ENCODE measurements around the gene NQO1.

The NQO1 gene

DNA sequence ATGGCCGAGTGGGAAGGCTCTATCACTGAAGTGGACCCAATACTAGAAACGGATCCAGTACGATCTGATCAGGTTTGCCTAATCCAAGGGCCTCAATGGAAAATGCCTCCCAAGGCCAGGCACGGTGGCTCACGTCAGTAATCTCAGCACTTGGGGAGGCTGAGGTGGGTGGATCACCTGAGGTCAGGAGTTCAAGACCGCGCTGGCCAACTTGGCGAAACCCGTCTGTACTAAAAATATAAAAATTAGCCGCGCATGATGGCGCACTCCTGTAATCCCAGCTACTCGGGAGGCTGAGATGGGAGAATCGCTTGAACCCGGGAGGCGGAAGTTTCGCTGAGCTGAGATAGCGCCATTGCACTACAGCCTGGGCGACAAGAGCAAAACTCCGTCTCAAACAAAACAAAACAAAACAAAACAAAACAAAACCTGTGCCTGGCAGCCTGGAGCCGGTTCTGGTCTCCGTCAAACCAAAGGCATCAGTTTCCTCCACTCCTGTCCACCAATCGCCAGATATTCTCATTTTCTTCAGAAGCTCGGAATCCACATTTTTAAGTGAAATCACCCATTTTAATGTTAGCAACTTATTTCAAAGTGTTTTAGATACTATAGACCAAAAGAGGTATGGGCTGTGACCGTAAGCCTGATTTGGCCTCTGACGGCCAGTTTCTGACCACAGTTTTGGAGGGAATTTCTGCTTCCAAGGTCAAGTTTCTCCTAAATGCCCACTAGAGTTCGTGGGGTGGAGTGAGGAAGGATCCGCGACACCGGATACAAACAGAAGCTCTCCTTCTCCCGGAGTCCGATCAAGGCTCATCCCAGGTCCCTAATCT, 664 bp downstream of the NQO1 start:
- Mint-ChIP-seq H3K9me3 (no peaks in the 10 kb centered on the region), H3K27me3 (no peaks in the 10 kb centered on the region), H3K36me3 (no peaks in the 10 kb centered on the region), H3K27ac (peak overlapping the region; percentile 78), H3K4me1 (peaks cover 11% of the 10 kb centered on the region), H3K4me3 (peak overlapping the region; percentile 91)
- DNase-seq (ENCODE audit: low spot score in 2 of 2) = no peak
- no peak for ATAC-seq (ENCODE audit: low read depth)

GRCh38 chr16:69724981-69725479, 1.3 kb downstream of the NQO1 start:
- Mint-ChIP-seq H3K4me1 (peaks cover 11% of the 10 kb centered on the region), H3K9me3 (no peaks in the 10 kb centered on the region), H3K27ac (no peak overlapping the region), H3K36me3 (no peaks in the 10 kb centered on the region), H3K27me3 (no peaks in the 10 kb centered on the region), H3K4me3 (peak overlapping the region; percentile 91)
- DNase-seq (ENCODE audit: low spot score in 2 of 2) (no peak), ATAC-seq (ENCODE audit: low read depth) (no peak)

DNA sequence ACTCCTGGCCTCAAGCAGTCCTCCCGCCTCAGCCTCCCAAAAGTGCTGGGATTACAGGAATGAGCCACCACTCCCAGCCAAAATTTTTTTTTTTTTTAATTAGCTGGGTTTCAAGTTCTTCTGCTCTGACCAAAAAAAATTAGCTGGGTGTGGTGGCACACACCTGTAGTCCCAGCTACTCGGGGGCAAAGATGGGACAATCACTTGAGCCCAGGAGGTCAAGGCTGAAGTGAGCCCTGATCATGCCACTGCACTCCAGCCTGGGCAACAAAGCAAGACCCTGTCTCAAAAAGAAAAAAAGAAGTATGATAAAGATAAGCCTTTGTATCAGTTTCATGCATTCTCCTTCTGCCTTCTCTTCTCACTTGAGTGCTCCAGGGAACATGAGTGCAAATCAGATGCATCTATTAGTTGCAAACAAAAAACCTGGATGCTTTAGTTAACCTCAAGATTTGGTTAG, 1.9 kb downstream of the NQO1 start:
- H3K4me1 Mint-ChIP-seq = peaks cover 11% of the 10 kb centered on the region
- H3K27me3 Mint-ChIP-seq = no peaks in the 10 kb centered on the region
- no peak overlapping the region for H3K27ac Mint-ChIP-seq
- no peaks in the 10 kb centered on the region for H3K36me3 Mint-ChIP-seq
- no peak overlapping the region for H3K4me3 Mint-ChIP-seq
- no peaks in the 10 kb centered on the region for H3K9me3 Mint-ChIP-seq
- ATAC-seq (ENCODE audit: low read depth) (no peak), DNase-seq (ENCODE audit: low spot score in 2 of 2) (no peak)

GRCh38 chr16:69721441-69721957, 4.9 kb downstream of the NQO1 start:
- peaks cover 4% of the 10 kb centered on the region for H3K4me1 Mint-ChIP-seq
- ATAC-seq (ENCODE audit: low read depth) (no peak), DNase-seq (ENCODE audit: low spot score in 2 of 2) (no peak)
- H3K27ac Mint-ChIP-seq = no peak overlapping the region
- no peak overlapping the region for H3K4me3 Mint-ChIP-seq
- no peaks in the 10 kb centered on the region for H3K27me3 Mint-ChIP-seq
- no peaks in the 10 kb centered on the region for H3K36me3 Mint-ChIP-seq
- H3K9me3 Mint-ChIP-seq = no peaks in the 10 kb centered on the region

- Mint-ChIP-seq H3K4me1 (peaks cover 3% of the 10 kb centered on the region), H3K4me3 (no peak overlapping the region), H3K36me3 (no peaks in the 10 kb centered on the region), H3K27ac (no peak overlapping the region), H3K27me3 (no peaks in the 10 kb centered on the region), H3K9me3 (no peaks in the 10 kb centered on the region)
- no peak for DNase-seq (ENCODE audit: low spot score in 2 of 2)
- ATAC-seq (ENCODE audit: low read depth) = no peak
Observed at GRCh38 chr16:69720822-69721430, 5.4 kb downstream of the NQO1 start.

DNA sequence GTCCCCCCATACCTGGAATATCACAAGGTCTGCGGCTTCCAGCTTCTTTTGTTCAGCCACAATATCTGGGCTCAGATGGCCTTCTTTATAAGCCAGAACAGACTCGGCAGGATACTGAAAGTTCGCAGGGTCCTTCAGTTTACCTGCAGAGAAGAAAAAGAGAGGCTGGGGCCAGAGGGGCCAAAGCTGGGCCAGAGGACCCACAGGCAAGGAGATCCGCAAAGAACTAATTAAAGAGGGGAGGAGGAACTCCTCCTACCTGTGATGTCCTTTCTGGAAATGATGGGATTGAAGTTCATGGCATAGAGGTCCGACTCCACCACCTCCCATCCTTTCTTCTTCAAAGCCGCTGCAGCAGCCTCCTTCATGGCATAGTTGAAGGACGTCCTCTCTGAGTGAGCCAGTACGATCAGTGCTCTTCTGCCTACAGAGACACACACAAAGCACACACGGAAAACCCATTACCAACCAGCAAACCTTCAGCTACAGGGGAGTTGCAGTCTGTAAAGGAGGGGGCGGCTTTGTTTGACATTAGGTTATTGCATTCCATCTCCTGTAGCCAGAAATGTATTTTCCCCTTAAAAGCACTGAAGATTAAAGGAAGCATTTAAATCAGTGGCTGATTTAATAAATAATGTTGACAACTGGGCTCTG, 8.1 kb downstream of the NQO1 start:
- Mint-ChIP-seq H3K27me3 (no peaks in the 10 kb centered on the region), H3K4me1 (no peaks in the 10 kb centered on the region), H3K9me3 (no peaks in the 10 kb centered on the region), H3K4me3 (no peak overlapping the region), H3K36me3 (no peaks in the 10 kb centered on the region), H3K27ac (no peak overlapping the region)
- DNase-seq (ENCODE audit: low spot score in 2 of 2) = no peak
- ATAC-seq (ENCODE audit: low read depth) = no peak

DNA sequence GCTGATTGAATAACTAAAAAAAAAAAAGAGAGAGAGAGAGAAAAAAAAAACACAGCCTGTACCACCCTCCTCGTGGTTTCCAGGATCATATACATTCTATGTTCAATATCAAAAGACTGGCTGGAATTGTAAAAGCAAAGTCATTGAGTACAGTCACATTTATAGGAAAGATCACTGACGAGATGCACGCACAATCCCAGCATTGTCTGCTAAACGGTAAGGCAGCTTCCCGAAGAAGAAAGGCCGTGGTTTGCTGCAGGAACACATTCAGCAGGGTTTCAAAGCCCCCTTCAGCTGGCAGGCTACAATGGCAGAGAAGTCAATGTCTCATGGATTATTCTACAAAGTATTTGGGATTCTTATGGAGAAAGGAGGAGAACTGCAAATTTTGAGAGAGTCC, 9.3 kb downstream of the NQO1 start:
- DNase-seq (ENCODE audit: low spot score in 2 of 2) (no peak), ATAC-seq (ENCODE audit: low read depth) (no peak)
- Mint-ChIP-seq H3K4me3 (no peak overlapping the region), H3K4me1 (no peaks in the 10 kb centered on the region), H3K36me3 (no peaks in the 10 kb centered on the region), H3K27me3 (no peaks in the 10 kb centered on the region), H3K9me3 (no peaks in the 10 kb centered on the region), H3K27ac (no peak overlapping the region)

DNA sequence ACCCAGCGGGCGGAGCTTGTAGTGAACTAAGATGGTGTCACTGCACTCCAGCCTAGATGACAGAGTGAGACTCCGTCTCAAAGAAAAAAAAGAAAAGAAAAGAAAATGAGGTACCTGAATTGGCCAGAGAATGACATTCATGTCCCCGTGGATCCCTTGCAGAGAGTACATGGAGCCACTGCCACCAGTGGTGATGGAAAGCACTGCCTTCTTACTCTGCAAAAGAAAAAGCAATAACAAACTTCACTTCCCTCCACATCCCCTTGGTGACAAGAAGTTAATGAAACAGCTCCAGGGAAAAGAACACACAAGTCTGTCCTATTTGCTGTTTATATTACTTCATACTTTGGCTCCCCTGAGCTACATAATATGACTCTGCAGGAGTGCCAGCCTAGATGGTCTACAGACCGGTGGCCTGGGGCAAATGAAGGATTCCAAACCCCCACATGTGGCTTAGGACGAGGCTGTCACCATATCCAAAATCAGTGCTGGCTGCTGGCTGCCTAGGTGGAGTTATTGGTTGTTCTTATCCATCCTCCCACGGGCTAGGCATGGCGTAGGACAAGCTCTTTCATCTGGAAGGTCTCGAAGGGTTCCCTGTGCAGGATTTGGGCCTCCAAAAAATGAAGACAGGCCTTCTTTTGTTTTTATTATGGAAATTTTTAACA, 13.3 kb downstream of the NQO1 start:
- Mint-ChIP-seq H3K36me3 (no peaks in the 10 kb centered on the region), H3K27ac (no peak overlapping the region), H3K27me3 (no peaks in the 10 kb centered on the region), H3K9me3 (no peaks in the 10 kb centered on the region), H3K4me1 (no peaks in the 10 kb centered on the region), H3K4me3 (no peak overlapping the region)
- ATAC-seq (ENCODE audit: low read depth) (no peak), DNase-seq (ENCODE audit: low spot score in 2 of 2) (no peak)

DNA sequence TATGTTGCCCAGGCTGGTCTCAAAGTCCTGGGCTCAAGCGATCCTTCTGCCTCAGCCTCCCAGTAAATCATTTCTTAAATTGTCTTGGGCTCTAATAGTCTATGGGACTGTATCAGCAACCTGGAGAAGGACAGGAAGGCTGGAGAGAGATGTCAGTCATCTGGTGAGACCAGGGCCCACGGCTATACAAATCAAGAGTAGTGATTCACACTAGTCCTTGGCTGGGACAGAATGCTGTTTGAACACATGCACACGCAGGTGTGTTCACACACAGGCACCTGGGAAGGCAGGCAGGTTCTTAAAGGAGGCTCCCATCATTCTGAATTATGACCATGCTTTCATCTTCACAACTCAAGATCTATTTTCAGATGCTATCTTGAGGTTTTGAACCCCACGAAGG, 14.1 kb downstream of the NQO1 start:
- H3K9me3 Mint-ChIP-seq = no peaks in the 10 kb centered on the region
- no peaks in the 10 kb centered on the region for H3K4me1 Mint-ChIP-seq
- no peak overlapping the region for H3K27ac Mint-ChIP-seq
- no peak overlapping the region for H3K4me3 Mint-ChIP-seq
- DNase-seq (ENCODE audit: low spot score in 2 of 2) (no peak), ATAC-seq (ENCODE audit: low read depth) (no peak)
- H3K27me3 Mint-ChIP-seq = no peaks in the 10 kb centered on the region
- no peaks in the 10 kb centered on the region for H3K36me3 Mint-ChIP-seq

DNA sequence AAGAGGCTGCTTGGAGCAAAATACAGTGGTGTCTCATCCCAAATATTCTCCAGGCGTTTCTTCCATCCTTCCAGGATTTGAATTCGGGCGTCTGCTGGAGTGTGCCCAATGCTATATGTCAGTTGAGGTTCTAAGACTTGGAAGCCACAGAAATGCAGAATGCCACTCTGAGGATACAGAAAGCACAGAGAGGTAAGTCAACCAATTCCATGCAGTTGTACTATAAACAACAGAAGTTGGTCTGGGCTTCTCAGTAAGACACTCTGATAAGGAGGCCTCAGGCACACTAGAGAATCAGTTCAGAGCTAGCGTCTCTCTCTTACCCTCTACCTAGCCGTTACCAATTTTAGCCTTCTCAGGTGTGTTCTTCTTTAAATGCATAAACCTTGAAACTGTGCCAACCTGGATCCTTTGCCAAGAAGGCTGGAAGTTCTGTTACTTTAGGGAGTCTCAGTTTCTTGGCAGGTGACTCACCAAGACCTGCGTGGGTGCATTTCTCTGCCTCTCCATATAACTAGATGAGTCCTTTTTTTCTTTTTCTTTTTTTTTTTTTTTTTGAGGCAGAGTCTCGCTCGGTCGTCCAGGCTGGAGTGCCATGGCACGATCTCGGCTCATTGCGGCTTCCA, 15.1 kb downstream of the NQO1 start:
- Mint-ChIP-seq H3K27me3 (no peaks in the 10 kb centered on the region), H3K4me1 (no peaks in the 10 kb centered on the region), H3K36me3 (no peaks in the 10 kb centered on the region), H3K9me3 (no peaks in the 10 kb centered on the region), H3K4me3 (no peak overlapping the region), H3K27ac (no peak overlapping the region)
- no peak for DNase-seq (ENCODE audit: low spot score in 2 of 2)
- no peak for ATAC-seq (ENCODE audit: low read depth)

GRCh38 chr16:69709456-69710084, 16.8 kb downstream of the NQO1 start:
- Mint-ChIP-seq H3K4me1 (no peaks in the 10 kb centered on the region), H3K4me3 (no peak overlapping the region), H3K9me3 (no peaks in the 10 kb centered on the region), H3K36me3 (no peaks in the 10 kb centered on the region), H3K27me3 (no peaks in the 10 kb centered on the region), H3K27ac (no peak overlapping the region)
- DNase-seq (ENCODE audit: low spot score in 2 of 2) = peak in 1 of 2 donors; percentile 34
- ATAC-seq (ENCODE audit: low read depth) = peak; percentile 44

GRCh38 chr16:69707920-69708683, 18.3 kb downstream of the NQO1 start:
- H3K9me3 Mint-ChIP-seq = no peaks in the 10 kb centered on the region
- no peaks in the 10 kb centered on the region for H3K4me1 Mint-ChIP-seq
- no peaks in the 10 kb centered on the region for H3K27me3 Mint-ChIP-seq
- peaks cover 1% of the 10 kb centered on the region for H3K36me3 Mint-ChIP-seq
- DNase-seq (ENCODE audit: low spot score in 2 of 2) = no peak
- ATAC-seq (ENCODE audit: low read depth) = no peak
- no peak overlapping the region for H3K4me3 Mint-ChIP-seq
- H3K27ac Mint-ChIP-seq = peak overlapping the region; percentile 48

Measured in memory B cell (primary cell).